ENCODE measurements around the gene L3MBTL1. TPM values are rescaled to one million over a fixed set of nuclear protein-coding genes. Genes with fewer than 3 reads are reported as not detected.

The L3MBTL1 gene
- polyA plus RNA-seq, 4 donors, result 9.5 to 33.2 (median 20.9) TPM

- DNase-seq (ENCODE audit: low read depth in 4 of 4, low spot score in 2 of 4), result no peak
These were observed 46.9 kb downstream of the L3MBTL1 start for GRCh38 chr20:43554369-43554768.

- DNase-seq (ENCODE audit: low read depth in 4 of 4, low spot score in 2 of 4), result peak in 2 of 4 donors; percentile 63 to 75
These were observed 51.1 kb downstream of the L3MBTL1 start, which contains the start of gene SGK2 for GRCh38 chr20:43558412-43559146. Gene SGK2 (plus strand): TSS chr20:43559027. CDS start chr20:43566496, 7,469 bp downstream.

- DNase-seq (ENCODE audit: low read depth in 4 of 4, low spot score in 2 of 4), result no peak
These were observed 51.9 kb downstream of the L3MBTL1 start for GRCh38 chr20:43559147-43559987.

GRCh38 chr20:43560974-43561373 is 53.5 kb downstream of the L3MBTL1 start:
- no peak for DNase-seq (ENCODE audit: low read depth in 4 of 4, low spot score in 2 of 4)

GRCh38 chr20:43563429-43563828 is 55.9 kb downstream of the L3MBTL1 start:
- no peak for DNase-seq (ENCODE audit: low read depth in 4 of 4, low spot score in 2 of 4)

- DNase-seq (ENCODE audit: low read depth in 4 of 4, low spot score in 2 of 4), result no peak
These were observed 56.5 kb downstream of the L3MBTL1 start for GRCh38 chr20:43563991-43564390.

GRCh38 chr20:43564455-43564854 is 57.0 kb downstream of the L3MBTL1 start:
- DNase-seq (ENCODE audit: low read depth in 4 of 4, low spot score in 2 of 4), result no peak

GRCh38 chr20:43564993-43565757 is 57.7 kb downstream of the L3MBTL1 start:
- DNase-seq (ENCODE audit: low read depth in 4 of 4, low spot score in 2 of 4), result no peak

- DNase-seq (ENCODE audit: low read depth in 4 of 4, low spot score in 2 of 4), result no peak
These were observed 58.2 kb downstream of the L3MBTL1 start for GRCh38 chr20:43565758-43566104.

GRCh38 chr20:43567477-43567876 is 60.0 kb downstream of the L3MBTL1 start:
- no peak for DNase-seq (ENCODE audit: low read depth in 4 of 4, low spot score in 2 of 4)

- no peak for DNase-seq (ENCODE audit: low read depth in 4 of 4, low spot score in 2 of 4)
These were observed 61.2 kb downstream of the L3MBTL1 start for GRCh38 chr20:43568706-43569105.

GRCh38 chr20:43569282-43569681 is 61.8 kb downstream of the L3MBTL1 start:
- no peak for DNase-seq (ENCODE audit: low read depth in 4 of 4, low spot score in 2 of 4)

GRCh38 chr20:43570496-43570895 is 63.0 kb downstream of the L3MBTL1 start:
- DNase-seq (ENCODE audit: low read depth in 4 of 4, low spot score in 2 of 4), result no peak

- DNase-seq (ENCODE audit: low read depth in 4 of 4, low spot score in 2 of 4), result no peak
These were observed 63.8 kb downstream of the L3MBTL1 start for GRCh38 chr20:43571310-43571709.

GRCh38 chr20:43571771-43572170 is 64.3 kb downstream of the L3MBTL1 start:
- no peak for DNase-seq (ENCODE audit: low read depth in 4 of 4, low spot score in 2 of 4)

- DNase-seq (ENCODE audit: low read depth in 4 of 4, low spot score in 2 of 4), result no peak
These were observed 65.4 kb downstream of the L3MBTL1 start for GRCh38 chr20:43572891-43573290.

- no peak for DNase-seq (ENCODE audit: low read depth in 4 of 4, low spot score in 2 of 4)
These were observed 68.6 kb downstream of the L3MBTL1 start for GRCh38 chr20:43576108-43576507.

- no peak for DNase-seq (ENCODE audit: low read depth in 4 of 4, low spot score in 2 of 4)
These were observed 72.6 kb downstream of the L3MBTL1 start for GRCh38 chr20:43579861-43580793.

- no peak for DNase-seq (ENCODE audit: low read depth in 4 of 4, low spot score in 2 of 4)
These were observed 75.8 kb downstream of the L3MBTL1 start for GRCh38 chr20:43583133-43583864.
